A172 (cell line): ENCODE measurements around the gene FSTL5. TPM values are rescaled to one million over a fixed set of nuclear protein-coding genes. Genes with fewer than 3 reads are reported as not detected.
"Not testable (repeated sequence)": the region's sequence is repeated elsewhere in the genome, so short reads cannot be mapped to it uniquely, and the experiment has no call there.

ENCODE experiments used
- DNase-seq: peaks from one replicate; pipeline ENCODE4 v3.0.0-alpha.2; 2015; ENCODE audit warnings: low spot score
- total RNA-seq: library from RNA; depleted of rRNA; stranded (reverse); fragments of >200 nt; shearing (Covaris generic); gene quantifications from 2 replicates; pipeline ENCODE4 v1.2.3, GENCODE V29; 2014

FSTL5 gene
- total RNA-seq, 1 experiment from 2014 or later, result 29.3 TPM

DNA sequence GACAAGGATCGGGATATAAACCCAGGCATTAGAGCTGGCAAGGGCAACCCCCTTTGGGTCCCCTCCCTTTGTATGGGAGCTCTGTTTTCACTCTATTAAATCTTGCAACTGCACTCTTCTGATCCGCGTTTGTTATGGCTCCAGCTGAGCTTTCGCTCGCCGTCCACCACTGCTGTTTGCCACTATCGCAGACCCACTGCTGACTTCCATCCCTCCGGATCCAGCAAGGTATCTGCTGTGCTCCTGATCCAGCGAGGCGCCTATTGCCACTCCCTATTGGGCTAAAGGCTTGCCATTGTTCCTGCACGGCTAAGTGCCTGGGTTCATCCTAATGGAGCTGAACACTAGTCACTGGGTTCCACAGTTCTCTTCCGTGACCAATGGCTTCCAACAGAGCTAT, 59.9 kb downstream of the FSTL5 start:
- DNase-seq, result not testable (repeated sequence)

DNA sequence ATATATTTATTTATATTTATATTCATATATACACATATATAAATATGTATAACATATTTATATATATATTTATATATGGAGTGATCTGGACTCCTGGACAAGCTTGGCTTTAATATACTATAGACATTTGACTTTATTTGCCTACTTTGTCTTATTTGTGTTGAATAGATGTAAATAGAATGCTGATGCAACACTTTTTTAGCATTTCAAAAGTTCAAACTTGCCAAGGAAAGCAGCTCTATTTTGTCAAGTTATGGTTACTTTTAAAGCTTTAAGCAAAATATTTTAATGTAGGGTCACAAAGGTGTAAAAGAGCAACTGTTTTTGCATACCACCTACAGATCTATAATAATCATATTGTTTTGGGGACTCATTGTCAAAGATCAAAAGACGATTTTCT, 61.1 kb downstream of the FSTL5 start:
- DNase-seq, result no peak

DNA sequence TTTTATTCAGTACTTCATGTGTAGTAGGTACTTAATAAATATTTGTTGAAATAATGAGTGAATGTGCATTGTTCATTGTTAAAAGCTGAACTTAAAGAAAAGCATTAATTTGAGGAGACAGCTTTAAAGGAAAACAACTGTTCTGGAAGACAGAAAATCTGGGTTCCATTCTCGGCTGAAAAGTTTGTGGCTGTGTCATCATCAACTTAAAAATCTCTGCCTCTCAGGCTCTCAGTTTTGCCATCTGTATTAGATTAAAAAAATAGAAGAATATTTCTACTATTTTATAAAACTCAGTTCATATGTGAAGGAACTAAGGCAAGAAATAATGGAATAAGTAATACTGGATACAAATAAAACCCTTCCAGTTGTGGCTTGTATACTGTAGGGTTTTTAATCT, 62.5 kb downstream of the FSTL5 start:
- no peak for DNase-seq

DNA sequence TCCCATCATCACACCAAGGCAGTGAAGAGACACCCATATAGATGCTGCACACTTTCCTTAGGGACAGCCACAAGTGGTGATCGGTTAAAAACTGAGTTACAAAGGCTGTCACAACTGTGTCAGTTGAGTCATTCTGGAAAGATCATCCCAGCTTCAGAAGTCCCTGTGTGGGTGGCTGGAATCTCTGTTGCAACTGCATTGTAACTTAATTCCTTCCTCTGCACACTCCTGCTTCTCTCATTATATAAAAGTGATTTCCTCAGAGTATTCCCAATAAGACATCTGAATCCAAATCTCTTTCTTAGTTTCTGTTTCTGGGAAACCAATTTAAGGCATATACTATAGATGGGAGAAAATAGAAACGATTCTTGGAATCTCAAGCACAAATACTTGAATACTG, 88.1 kb downstream of the FSTL5 start:
- DNase-seq, result no peak

DNA sequence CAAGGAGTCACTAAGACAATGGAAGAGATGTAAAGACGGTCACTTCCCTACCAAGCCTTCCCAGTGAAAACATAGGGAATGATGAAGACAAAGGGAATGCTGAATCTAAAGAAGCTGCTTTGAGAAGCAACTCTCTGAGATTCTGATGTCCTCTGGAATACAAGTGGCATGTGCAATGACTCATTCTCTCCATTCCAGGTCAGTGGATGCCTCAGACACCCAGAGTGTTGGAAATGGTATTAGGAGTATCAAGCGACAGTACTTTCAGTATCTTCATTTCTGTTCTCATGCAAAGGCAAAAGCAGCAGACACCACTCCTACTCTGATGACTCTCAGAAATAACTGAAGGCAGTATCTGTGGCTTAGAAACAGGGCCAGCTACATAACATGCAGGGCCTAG, 102.6 kb downstream of the FSTL5 start:
- peak; percentile 46 for DNase-seq

DNA sequence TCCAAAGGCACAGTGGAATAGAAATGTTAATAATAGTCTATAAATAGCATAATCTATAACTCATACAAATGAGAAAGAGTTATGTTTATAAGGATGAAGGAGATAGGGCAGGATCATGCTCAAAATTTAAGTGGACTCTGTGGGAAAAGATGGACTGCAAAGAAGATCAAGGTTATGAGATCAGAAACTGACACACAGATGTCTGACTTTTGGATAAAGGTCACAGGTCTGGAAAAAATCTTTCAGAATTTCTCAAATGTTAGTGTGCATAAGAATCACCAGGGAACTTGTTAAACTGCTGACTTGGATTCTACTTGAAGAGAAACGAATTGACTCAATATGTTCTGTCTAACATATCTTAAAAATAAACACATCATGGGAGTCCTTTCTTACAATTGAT, 104.1 kb downstream of the FSTL5 start:
- DNase-seq, result no peak

DNA sequence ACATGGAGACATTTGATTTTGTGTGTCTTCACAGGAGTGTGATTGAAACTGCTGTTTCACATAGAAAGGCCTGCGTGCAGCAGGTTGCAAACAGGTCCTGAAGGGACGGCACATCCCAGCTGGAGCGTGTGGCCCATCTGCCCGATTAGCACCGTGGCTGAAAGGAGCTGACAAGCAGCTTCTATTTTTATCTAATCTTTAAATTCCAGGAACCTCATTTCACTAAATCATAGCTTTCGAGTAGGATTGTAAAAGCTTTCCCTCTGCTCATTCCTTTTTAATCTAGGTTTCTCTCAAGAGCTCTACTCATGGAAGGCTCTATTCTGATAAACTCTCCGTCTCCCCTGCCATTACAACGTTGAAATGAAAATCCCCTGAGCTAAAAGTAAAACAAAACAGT, 106.8 kb downstream of the FSTL5 start:
- peak; percentile 4 for DNase-seq

DNA sequence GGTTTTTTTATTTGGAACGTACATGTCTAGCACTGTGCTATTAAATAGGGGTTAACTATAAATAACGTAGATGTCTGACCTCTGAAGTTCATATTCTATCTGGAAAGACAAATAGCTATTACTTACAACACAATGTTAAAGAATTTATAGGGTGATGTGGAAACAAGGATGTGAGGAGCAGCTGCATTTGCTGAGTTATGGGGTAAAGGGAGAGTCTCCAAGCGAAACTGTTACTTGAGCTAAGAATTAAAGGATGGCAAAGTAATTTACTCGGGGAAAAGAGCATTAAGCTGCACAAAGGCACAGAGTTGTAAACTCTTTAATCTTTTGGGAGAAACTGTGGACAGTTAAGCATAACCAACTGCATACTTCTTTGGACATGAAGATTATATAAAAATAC, 117.7 kb downstream of the FSTL5 start:
- no peak for DNase-seq

DNA sequence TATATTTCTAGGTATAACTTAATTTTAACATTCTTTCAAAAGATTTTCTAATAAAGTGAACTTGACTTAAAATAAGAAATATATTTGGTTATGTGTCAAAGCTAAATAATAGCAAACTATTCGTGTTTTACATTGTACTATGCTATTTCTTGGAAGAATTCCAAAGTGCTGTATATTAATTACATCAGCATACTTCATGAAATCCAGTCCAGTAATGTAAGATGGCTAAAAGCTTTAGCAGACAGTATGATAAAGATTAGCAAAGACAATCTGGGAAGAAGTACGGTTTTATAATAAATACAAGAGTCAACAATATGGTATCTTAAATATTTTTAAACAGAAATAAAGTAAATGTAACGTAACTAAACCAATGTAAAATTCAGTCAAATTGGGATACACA, 125.7 kb downstream of the FSTL5 start:
- no peak for DNase-seq

DNA sequence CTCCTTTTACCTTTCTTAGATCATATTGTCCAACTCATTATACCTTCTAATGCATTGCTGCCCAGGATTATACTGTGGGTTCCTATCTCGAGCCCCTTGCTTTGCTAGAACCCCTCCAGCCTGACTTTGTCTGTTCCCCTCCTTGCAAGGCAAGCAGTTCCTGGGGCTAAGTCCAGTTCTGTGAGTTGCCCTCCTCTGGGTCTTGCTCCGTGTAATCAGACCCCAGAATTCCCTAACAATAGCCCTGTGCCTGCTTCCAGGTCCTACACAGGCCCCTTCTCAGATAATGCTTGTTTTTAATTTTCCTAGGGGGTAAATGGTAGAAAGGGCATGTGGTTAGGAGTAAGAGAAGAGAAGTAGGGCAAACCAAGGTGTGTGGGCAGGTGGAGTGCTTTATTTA, 145.9 kb downstream of the FSTL5 start:
- DNase-seq, result no peak

DNA sequence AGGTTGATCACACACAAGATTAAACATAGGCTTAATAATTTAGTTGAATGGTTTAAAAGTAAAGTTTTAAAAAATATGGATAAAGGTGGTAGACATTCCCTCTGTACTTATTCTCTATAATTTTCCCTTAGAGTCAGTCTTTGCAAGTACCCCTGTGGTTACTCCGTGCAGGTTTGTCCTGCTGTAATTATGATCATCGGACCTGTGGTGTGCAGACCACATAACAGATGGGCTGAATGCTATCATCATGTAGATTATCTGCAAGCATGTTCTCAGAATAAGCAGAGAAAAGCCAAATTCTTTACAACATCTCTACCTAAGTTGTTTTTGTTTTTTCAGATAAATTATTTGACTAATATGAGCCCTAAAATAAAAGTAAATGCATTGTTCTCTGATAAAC, 146.8 kb downstream of the FSTL5 start:
- no peak for DNase-seq

DNA sequence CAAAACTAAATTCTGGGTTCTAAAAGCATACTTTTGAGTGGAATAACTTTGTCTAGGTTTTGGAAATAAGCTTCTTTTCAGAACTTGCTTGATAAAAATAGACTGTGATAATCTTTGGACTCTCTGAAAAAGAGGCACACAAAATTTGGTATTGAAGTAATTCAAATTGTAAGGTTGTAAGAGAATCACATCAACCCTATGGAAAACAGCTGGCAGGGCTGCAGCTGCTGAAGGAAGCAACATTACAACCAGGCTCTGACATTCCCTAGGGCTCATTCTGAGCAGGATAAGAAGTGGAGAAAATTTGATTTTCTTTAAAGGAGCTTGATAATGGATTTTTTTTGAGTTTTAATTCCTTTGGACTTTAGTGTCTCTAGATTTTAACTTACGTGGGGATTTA, 147.6 kb downstream of the FSTL5 start:
- DNase-seq, result no peak

DNA sequence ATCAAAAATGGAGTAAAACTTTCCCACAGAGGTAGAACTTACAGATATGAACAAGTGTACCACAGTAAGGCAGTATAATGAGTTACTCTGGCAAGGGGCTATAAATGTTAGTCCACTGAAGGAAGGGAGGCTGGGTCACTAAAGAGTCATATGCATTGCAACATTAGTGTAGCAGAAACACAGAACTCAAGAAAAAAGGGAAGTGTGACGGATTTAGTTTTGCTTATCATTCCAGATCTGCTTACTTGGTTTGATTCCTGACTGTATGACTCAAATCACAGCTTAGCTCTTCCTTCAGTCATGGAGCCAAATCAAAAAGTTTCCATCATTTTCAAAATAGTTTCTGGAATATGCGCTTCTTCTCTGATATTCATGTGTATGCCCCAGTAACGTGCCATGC, 148.7 kb downstream of the FSTL5 start:
- DNase-seq, result no peak

DNA sequence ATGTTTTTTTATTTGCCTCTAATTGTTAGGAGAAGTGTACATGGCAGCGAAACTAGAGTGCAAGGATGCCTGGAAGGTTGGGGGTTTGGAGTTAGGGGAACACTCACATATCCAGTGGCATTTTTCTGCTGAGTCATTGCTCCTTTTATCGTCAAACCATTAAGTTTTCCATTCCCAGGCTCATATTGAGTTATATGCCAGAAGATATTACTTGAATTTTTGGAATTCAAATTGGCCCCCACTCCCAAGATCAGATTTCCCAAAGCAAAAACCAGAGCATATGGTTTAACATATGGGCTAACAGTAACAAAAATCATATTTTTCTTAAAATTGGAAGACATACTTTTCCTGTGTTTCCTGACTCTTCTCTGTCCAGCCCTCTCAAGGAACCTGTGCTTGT, 152.7 kb downstream of the FSTL5 start:
- DNase-seq, result peak; percentile 11

DNA sequence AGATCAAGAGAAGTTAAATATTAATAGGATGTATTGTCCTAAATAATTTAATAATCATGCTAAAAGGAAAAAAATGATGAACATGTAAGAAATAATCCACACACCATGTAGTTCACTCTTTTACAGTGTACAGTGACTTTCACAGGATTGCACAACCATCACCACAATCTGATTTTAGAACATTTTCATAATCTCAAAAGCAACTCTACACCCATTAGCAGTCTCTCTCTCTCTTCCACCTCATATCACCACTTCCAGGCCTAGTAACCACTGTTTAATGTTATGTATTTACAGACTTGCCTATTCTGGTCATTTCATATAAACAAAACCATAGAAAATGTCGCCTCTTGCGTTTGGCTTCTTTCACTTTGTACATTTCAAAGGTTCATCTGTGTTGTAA, 153.4 kb downstream of the FSTL5 start:
- no peak for DNase-seq

DNA sequence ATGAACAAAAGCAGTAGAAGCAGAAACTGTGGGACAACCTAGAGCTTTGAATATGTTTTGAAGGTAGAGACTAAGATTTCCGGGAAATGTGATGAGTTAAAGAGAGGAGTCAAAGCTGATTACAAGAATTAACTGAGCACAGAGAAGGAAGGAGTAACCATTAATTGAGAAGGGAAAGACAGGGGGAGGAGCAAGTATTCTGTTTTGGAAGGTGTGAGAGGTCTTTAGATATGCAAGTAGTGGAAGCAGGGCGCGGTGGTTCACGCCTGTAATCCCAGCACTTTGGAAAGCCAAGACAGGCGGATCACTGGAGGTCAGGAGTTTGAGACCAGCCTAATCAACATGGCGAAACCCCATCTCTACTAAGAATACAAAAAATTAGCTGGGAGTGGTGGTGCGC, 171.5 kb downstream of the FSTL5 start:
- no peak for DNase-seq

DNA sequence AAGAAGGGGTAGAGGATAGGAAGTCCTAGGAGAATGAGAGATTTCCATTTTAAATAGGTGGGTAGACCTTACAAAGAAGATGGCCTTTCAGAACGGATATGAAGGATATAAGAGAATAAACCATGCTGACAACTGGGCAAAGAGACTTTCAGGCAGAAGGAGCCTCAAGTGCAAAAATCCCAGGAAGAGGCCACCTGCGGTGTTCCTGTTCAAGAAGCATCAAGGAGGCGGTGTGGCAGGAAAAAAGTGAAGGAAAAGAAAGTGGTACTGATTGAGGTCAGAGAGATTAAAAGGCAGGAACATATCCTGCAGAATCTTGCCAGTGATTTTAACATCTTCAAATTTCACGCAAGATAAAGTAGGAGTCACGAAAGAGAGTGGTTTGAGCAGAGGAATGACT, 172.0 kb downstream of the FSTL5 start:
- DNase-seq, result no peak

DNA sequence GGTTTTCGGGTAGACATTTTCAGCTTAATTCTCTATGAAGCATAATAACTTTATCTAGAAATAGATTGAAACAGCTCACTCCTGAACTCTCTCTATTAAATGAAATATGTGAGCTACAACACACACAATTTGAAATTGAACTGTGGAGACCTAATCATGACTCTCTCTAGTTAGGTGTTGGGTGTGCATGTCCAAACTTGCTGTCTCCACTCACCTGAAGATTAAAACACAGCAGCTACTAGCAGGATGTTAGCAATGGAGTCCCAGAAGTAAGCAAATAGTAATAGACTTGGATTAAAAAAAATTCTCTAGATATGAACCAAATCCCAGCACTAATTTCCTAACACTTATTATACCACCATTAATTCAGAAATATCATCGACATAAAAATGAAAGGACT, 173.1 kb downstream of the FSTL5 start:
- DNase-seq, result no peak

DNA sequence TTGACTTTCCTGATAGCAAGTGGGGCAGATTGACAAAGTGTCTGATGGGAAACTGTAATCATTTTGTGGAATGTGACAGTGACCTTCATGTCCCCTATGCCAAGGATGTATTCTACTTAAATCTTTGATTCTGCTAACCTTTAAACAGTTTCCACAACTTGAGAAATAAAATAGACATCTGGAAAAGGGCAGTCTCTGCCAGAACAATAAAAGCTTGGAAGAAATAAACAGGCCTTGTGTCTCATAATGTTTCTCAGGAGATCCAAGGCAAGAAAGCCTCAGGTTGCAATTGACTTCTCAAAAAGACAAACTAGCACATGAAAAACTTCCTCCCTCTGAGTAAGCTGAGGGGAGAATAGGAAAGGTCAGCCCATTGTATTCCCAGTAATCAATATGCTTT, 174.9 kb downstream of the FSTL5 start:
- DNase-seq, result no peak

DNA sequence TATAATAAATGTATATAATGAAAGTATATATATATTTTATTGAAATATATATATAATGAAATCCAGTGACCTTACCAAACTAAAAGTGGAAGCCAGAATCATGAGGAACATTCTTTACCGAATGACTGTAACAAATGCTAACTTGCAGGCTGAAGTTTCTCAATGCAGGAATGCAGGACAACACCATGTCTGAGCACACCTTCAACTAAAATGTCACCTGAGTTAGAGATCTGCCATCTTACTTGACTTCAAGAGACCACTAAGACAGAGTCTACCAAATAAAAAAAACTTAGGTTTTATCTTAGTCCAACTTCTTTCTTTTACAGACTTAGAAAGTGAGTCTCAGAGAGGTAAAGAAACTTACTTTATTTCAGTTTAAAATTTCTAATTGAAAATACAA, 176.2 kb downstream of the FSTL5 start:
- DNase-seq, result no peak

DNA sequence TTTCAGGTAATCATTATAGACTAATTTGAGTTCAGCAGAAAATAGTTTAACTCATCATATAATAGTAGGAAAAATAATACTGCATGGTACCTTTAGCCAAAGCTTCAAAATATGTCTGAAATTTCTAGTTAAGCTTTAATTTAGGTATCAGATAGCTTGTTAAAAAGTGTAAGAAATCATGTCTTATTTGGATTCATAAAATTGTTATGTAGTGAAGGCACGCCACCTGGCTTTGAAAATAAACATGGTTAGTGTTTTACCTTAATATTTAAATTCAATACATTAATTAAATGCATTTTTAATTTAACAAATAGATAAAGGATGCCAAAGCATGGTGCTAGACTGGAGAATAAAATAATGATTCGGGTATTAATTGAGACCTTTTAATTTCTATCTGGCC, 211.4 kb downstream of the FSTL5 start:
- no peak for DNase-seq

DNA sequence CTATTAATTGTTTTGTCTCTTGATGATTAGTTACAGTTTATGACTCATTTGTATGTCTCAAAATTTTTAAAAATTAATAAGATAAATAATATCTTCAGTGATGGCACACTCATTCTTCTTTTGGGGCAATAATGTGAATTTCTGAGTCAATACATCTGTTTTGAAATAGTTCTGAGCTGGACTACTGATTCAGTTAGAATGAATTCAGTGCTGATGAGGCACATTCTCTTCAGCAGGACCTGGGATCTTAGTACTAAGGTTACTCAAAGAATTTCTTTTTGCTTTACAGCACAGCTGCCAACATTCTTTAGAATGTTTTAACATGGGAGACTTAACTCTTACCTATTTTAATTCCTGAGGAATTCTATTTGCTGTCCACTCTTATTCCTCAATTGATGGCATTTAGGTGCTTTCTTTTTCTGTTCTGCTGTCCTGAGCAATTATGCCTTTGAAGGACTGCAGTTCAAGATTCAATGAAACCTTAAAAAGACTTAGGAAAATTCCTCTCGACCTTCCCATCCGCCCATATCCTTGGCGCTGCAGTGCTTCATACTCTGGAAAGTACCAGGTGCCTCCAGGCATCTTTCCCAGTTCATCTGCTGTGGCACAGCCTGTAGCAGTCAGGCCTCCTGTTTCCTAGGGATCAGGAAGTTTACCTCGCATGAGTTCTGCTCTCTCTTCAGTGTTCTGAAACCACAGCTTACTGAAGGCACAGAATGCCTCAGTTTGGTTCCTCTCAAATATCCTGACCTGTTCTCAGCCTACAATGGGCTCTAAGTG, 213.7 kb downstream of the FSTL5 start:
- peak; percentile 21 for DNase-seq

DNA sequence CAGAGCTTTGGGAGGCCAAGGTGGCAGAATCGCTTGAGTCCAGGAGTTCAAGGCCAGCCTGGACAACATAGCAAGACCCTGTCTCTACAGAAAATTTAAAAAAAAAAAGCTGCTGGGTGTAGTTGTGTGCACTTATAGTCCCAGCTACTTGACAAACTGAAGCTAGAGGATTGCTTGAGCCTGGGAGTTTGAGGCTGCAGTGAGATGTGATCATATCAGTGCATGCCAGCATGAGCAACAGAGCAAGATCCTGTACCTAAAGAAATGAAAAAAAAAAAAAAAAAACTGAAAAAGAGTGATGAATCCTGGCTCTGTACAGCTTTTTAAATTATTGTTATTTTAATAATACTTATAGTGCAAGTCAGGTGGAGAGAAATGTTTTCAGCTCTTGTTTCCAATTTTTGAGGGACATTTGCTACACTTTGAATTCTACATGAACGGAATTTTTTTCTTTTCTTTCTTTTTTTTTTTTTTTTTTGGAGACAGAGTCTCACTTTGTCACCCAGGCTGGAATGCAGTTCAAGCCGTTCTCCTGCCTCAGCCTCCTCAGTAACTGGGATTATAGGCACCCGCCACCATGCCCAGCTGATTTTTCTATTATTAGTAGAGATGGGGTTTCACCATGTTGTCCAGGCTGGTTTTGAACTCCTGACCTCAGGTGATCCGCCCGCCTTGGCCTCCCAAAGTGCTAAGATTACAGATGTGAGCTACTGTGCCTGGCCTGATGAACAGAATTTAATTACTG, 215.6 kb downstream of the FSTL5 start:
- DNase-seq, result no peak

DNA sequence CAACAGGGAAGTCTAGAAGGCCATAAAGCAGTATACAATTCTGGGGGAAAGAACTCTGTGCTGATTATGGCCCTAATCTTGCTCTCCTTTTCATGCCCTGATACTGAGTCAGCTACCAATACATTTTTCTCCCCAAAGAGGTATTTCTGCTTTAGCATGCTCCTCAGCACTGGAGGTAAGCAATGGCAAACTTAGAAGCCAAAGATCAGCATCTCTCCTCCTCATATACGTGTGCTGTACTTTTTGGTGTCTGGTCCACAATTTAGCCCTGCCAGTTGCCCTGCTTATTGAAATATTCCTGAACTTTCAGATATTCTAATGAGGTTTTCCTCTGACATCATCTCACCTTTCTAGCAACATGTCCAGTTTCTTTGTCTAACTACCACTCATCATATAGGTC, 226.2 kb downstream of the FSTL5 start:
- no peak for DNase-seq
